Measurements from ENCODE around the gene GHRH.

GHRH gene

GRCh38 chr20:37235065-37235464, 26.5 kb downstream of the GHRH start:
- no peak for DNase-seq

GRCh38 chr20:37234254-37234581, 27.4 kb downstream of the GHRH start:
- DNase-seq = no peak

GRCh38 chr20:37233548-37234253, 27.9 kb downstream of the GHRH start:
- no peak for DNase-seq

- DNase-seq = no peak
These were observed 29.5 kb downstream of the GHRH start for GRCh38 chr20:37231947-37232630.

DNA sequence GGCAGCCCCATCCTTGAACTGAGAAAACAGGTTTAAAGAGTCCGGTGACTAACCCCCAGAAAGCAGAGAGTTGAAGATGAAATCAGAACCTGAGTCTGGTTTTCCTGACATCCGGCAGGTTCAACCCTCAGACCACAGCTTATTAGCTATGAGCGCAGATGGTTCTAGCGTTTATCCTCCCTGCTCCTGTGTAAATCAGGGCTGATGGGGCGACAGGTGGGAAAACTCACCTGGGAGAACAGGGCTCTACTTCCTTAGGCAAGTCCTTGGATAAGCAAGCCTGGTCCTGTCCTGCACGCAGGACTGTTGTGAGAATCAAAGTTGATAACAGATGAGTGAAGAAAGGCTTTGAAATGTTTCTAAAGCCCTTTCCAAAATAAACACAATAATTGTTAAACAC, 31.4 kb downstream of the GHRH start:
- DNase-seq = no peak

DNA sequence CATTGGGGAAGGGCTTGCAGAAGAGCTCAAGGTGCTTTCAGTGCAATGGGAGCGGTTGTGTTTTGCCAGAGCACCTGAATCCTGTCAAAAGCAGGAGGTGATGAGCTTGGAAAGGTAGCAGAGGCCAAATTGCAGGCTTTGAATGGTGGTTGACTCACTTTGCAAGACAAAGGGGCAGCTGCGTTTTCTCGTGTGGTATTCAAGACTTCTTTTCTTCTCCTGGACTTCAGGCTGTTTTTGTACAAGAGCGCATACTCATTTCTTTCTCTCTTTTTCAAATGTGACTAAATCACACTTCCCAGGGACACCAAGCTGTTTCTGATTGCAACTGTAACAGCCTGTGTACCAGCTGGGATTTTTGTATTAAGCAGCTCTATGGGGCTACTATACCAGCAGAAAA, 32.3 kb downstream of the GHRH start:
- no peak for DNase-seq

GRCh38 chr20:37228656-37229055, 33.0 kb downstream of the GHRH start:
- no peak for DNase-seq

DNA sequence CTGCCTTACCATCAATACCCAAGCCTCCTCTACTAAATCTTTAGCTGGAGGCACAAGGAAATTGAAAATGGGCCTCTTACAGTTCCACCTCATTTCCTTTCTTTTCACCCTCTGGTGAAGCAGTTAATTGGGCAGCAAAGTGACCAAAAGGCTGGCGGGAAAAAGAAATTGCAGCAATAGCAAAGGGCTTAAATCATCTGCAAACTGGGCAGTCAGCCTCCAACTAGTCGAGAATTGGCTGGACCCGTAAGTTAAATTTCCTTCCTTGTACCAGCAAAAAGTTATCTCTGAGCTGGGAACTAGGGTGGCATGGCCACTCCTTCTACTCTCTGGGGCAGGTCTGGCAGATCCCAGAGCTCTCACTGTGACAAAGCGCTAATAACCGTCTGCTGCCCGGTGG, 33.5 kb downstream of the GHRH start:
- DNase-seq = no peak

- no peak for DNase-seq
These were observed 34.7 kb downstream of the GHRH start for GRCh38 chr20:37226889-37227288.

GRCh38 chr20:37225146-37225545, 36.5 kb downstream of the GHRH start:
- no peak for DNase-seq

GRCh38 chr20:37223053-37223452, 38.6 kb downstream of the GHRH start:
- no peak for DNase-seq

DNA sequence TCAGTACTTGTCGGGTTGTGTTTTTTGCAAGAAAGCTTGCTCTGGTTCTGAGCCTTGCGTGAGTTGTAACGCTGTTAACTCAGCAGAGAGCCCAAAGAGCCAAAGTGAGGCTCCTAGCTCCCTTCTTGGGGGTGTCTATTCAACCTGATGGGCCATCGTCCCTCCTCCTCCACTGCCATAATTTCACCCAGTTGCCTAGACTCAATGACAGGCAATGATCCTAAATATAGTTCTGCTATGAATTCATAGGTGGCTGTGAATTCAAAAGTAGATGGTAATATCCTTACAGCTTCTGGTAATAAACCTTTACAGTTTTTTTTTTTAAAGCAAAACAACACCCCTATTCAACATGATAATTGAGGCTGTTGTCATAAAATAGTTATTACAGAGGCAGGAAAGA, 39.5 kb downstream of the GHRH start:
- no peak for DNase-seq

GRCh38 chr20:37220731-37221130, 40.9 kb downstream of the GHRH start:
- DNase-seq = no peak

DNA sequence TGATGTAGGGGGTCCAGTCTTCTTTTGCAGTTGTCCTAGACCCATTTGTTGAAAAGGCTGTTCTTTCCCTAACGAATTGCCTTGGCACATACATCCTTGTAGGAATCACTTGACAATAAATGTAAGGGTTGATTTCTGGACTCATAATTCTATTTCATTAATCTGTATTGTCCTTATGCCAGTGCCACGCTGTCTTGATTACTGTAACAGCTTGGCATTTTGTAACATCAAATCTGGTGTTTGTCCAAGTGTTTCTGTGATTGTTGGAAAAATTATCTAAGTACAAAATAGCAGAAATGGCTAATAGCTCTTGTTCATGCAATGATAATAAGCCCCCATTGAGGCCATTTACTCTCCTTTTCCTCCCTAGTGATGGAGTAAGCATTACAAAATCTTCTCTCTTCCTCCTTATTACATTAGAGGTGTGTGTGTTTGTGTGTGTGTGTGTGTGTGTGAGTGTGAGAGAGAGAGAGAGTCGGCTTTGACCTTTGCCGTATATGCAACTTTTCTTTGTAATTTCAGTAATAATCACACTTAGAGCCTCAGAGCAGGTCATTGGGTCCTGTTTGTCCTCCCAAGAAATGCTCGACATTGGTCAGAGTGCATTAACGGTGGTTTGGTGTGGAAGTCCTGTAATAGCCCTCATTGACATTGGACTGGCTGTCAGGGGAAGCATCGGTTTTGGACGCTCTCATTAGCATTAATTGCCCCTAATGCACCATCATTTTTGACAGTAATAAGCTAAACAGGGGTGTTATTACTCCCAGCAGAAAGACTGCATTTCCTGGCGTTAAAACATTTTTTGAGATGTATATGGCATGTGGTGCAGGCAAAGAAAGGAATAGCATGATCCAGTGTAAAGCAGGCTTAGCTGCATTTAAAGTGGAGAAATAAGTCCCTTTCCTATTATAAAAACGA, 41.6 kb downstream of the GHRH start:
- DNase-seq = no peak

DNA sequence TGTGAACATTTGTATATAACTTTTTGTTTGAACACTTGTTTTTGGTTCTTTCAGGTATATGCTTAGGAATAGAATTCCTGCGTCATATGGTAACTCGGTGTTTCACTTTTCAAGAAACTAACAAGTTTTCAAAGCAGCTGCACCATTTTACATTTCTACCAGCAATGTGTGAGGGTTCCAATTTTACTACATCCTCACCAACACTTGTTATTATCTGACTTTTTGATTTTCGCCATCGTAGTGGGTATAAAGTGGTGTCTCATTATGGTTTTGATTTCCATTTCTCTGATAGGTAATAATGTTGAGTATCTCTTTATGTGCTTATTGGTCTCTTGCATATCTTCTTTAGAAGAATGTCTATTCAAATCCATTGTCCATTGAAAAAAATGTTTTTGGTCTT, 42.6 kb downstream of the GHRH start:
- no peak for DNase-seq

- no peak for DNase-seq
These were observed 43.2 kb downstream of the GHRH start for GRCh38 chr20:37218441-37218840.

GRCh38 chr20:37209661-37210314, 51.8 kb downstream of the GHRH start:
- no peak for DNase-seq

DNA sequence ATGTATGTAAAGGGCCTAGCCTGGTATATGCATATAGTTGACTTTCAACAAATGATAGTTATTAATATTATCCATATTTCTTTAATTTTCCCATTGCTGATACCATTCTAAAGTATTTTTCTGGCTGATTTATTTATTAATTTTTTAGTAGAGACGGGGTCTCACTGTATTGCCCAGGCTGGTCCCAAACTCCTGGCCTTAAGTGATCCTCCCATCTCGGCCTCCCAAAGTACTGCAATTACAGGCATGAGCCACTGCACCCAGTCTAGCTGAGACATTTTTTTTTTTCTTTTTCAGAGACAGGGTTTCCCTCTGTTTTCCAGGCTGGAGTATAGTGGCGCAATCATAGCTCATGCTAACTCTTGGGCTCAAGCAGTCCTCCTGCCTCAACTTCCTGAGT, 52.4 kb downstream of the GHRH start:
- DNase-seq = no peak

DNA sequence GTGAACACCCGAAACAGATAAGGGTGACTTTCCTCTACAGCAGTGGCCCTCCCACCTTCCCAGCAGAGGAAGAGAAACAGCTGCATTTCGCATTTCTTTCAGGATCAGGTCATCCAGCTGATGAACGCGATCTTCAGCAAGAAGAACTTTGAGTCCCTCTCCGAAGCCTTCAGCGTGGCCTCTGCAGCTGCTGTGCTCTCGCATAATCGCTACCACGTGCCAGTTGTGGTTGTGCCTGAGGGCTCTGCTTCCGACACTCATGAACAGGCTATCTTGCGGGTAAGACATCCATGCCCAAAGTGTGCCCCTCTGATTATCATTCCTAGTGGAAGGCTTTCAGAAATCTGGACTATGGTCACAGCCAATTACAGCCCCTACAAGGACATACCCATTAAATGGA, 54.4 kb downstream of the GHRH start:
- no peak for DNase-seq

GRCh38 chr20:37205794-37206193, 55.8 kb downstream of the GHRH start:
- DNase-seq = no peak

GRCh38 chr20:37205130-37205529, 56.5 kb downstream of the GHRH start:
- no peak for DNase-seq

DNA sequence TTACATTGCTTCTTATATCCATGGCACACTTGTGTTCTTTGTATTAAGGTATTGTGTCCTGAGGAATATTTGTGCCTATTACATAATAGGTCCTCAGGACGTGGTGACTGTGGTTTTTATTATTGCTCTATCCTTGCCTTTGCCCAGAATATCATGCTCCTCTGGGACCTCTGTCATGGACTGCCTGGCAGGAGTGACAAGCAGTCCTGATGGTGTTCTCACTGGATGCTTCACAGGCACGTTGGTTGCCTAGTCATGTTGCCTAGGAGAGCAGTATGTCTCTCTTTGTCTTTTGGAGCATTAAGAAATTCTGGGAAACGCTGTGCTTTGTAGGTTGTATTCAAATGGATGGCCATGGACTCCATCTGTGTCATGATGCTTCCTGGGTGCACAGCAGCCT, 57.6 kb downstream of the GHRH start:
- no peak for DNase-seq

GRCh38 chr20:37202267-37202943, 59.2 kb downstream of the GHRH start:
- peak; percentile 43 for DNase-seq

Data from CD4-positive, alpha-beta T cell treated with Interleukin-17A for 4 hours (primary cell).